Left lung (tissue), 10 donors: Measurements from ENCODE around the gene AQP2. TPM values are rescaled to one million over a fixed set of nuclear protein-coding genes. Genes with fewer than 3 reads are reported as not detected.
A peak's percentile ranks its signal among the peaks of the same experiment; 100 is the strongest.

Source experiments
- ATAC-seq: fragments of 200-7000 bp; cut with Tn5 transposase; one replicate; pipeline ENCODE4 v1.9.1; 2020; ENCODE audit warnings: moderate library complexity
- DNase-seq, 4 donors: peaks; one replicate each; pipeline ENCODE4 v3.0.0-alpha.2; 2013 to 2020
- H3K27ac ChIP-seq, 2 donors: fragments of 200-600 bp; sonication (generic) in 1 of 2; one replicate each; pipeline versions ENCODE4 v1.5.0 to v1.8.0; 2020 to 2021
- H3K27me3 ChIP-seq, 2 donors: fragments of 200-600 bp; sonication (generic) in 1 of 2; one replicate each; pipeline versions ENCODE4 v1.5.0 to v1.8.0; 2020 to 2021
- H3K36me3 ChIP-seq, 2 donors: fragments of 200-600 bp; sonication (generic) in 1 of 2; one replicate each; pipeline versions ENCODE4 v1.5.0 to v1.8.0; 2020 to 2021
- H3K4me1 ChIP-seq, 2 donors: fragments of 200-600 bp; one replicate each; pipeline ENCODE4 v1.8.0; 2021
- H3K4me3 ChIP-seq, 2 donors: fragments of 200-600 bp; sonication (generic) in 1 of 2; one replicate each; pipeline versions ENCODE4 v1.5.0 to v1.8.0; 2020 to 2021; ENCODE audit warnings: mild to moderate bottlenecking in 1 of 2
- H3K9me3 ChIP-seq, 2 donors: fragments of 200-600 bp; sonication (generic) in 1 of 2; one replicate each; pipeline versions ENCODE4 v1.5.0 to v1.8.0; 2020 to 2021
- intact Hi-C, 2 donors: fragments of 100-400 bp; cut with DNase I; formaldehyde crosslinking; loops; one replicate each; pipeline versions ENCODE4 v1.11.2 to v1.14.2; 2022
- polyA plus RNA-seq, 6 donors: library from polyadenylated mRNA; unstranded; fragments of 120-200 nt; gene quantifications; one replicate each; pipeline ENCODE4 v1.2.1, GENCODE V29; 2013; ENCODE audit not compliant: insufficient read length in 6 of 6
- total RNA-seq, 2 donors: library from RNA; stranded (reverse); fragmentation: NEBNext Ultra II Directional; extraction: Animal tissue kit (Norgen Biotek cat#: 25700); gene quantifications; one replicate each; pipeline ENCODE4 v1.2.1, GENCODE V29; 2021
- TF ChIP-seq, protein P1 (sequence below), 2 donors: fragments of 200-600 bp; sonication (generic) in 1 of 2; IDR thresholded peaks; one replicate each; pipeline versions ENCODE4 v1.5.0 to v1.8.0; 2021; ENCODE audit warnings: antibody characterized with exemption in 2 of 2
- donor health status: DM: no; HTN: yes; CAD: no.
- donor health status: DM: no; HTN: no; CAD: no.

AQP2 gene
- total and polyA plus RNA-seq, 8 donors, result 0.13 to 2.0 (median 0.42) TPM; not detected in 1

DNA sequence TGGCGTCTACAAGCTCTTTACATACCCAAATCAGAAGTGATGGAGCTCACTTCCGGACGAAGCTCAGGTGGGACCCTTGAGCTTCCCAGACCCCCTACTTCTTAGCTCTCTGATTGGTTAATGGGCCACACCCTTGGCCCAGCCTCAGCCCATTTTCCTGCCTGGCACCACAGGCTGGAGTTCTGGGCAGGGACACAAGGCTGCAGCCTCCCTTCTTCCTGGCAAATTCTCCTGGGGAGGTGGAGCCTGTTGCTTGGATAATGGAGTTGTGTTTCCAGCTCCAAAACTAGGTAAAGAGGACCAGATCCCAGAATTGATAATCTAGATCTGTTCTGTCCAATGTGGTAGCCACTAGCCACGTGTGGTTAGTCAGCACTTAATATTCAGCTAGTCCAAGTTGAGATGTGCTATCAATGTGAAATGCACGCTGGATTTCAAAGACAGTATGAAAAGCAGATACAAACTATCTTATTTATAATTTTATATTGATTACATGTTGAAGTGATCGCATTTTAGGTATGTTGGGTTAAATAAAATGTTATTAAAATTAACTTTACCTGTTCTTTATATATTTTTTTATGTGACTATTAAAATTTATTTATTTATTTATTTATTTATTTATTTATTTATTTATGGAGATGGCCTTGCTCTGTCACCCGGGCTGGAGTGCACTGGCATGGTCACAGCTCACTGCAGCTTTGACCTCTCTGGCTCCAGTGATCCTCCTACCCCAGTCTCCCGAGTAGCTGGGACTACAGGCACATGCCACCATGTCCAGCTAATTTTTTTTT, 34.2 kb upstream of the AQP2 start:
- TF ChIP-seq, protein P1, sequence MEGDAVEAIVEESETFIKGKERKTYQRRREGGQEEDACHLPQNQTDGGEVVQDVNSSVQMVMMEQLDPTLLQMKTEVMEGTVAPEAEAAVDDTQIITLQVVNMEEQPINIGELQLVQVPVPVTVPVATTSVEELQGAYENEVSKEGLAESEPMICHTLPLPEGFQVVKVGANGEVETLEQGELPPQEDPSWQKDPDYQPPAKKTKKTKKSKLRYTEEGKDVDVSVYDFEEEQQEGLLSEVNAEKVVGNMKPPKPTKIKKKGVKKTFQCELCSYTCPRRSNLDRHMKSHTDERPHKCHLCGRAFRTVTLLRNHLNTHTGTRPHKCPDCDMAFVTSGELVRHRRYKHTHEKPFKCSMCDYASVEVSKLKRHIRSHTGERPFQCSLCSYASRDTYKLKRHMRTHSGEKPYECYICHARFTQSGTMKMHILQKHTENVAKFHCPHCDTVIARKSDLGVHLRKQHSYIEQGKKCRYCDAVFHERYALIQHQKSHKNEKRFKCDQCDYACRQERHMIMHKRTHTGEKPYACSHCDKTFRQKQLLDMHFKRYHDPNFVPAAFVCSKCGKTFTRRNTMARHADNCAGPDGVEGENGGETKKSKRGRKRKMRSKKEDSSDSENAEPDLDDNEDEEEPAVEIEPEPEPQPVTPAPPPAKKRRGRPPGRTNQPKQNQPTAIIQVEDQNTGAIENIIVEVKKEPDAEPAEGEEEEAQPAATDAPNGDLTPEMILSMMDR (IDR thresholded peaks at IDR 0.05), result no peak
- Histone ChIP-seq H3K27me3 (peaks cover 0 to 13% of the 10 kb centered on the region in 2 donors), H3K9me3 (no peaks in the 10 kb centered on the region), H3K4me1 (peaks cover 0 to 8% of the 10 kb centered on the region in 2 donors), H3K4me3 (no peak overlapping the region), H3K36me3 (no peaks in the 10 kb centered on the region), H3K27ac (no peak overlapping the region)
- ATAC-seq (no peak), DNase-seq (peak in 1 of 4 donors; percentile 16)
- intact Hi-C loops, result no loop called here

DNA sequence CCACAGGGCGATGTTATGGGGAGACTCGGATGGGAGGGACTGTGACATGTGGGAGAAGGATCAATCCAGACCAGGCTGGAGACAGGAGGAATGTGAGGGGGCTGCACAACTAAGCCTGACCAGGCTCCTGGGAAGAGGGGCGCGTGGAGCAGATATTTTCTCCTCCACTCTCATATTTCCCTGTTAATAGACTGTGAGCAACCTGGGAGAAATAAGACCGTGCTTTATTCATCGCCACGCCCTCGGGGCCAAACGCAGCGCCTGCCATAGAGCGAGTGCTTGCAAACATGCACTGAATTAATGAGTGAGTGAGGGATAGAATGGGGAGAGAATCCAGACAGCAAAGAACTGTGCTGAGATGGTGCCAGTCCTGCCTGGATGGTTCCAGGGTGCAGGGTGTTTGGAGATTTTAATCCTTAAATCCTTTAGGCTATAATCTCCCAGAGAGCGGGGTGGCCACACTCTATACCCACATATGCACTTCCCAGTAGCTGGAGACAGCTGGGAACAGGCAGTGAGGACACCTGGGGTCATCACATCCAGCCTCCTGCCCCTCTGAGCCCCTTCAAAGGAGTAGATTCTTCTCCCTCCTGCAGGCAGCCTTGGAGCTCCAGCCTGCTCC, 33.3 kb upstream of the AQP2 start:
- no peak overlapping the region for H3K4me3 ChIP-seq
- H3K9me3 ChIP-seq, result no peaks in the 10 kb centered on the region
- no peak overlapping the region for H3K27ac ChIP-seq
- intact Hi-C loops, result no loop called here
- TF ChIP-seq, protein P1 (IDR thresholded peaks at IDR 0.05), result no peak
- no peaks in the 10 kb centered on the region for H3K36me3 ChIP-seq
- H3K27me3 ChIP-seq, result peaks cover 0 to 13% of the 10 kb centered on the region in 2 donors
- H3K4me1 ChIP-seq, result peaks cover 0 to 8% of the 10 kb centered on the region in 2 donors
- DNase-seq, result peak in 1 of 4 donors; percentile 41
- ATAC-seq, result no peak

GRCh38 chr12:49917788-49918173, 32.8 kb upstream of the AQP2 start:
- no peaks in the 10 kb centered on the region for H3K9me3 ChIP-seq
- H3K4me3 ChIP-seq, result no peak overlapping the region
- no peak for ATAC-seq
- H3K27ac ChIP-seq, result no peak overlapping the region
- peaks cover 0 to 8% of the 10 kb centered on the region in 2 donors for H3K4me1 ChIP-seq
- intact Hi-C loops, result no loop called here
- H3K27me3 ChIP-seq, result peaks cover 0 to 13% of the 10 kb centered on the region in 2 donors
- DNase-seq, result peak in 1 of 4 donors; percentile 21
- TF ChIP-seq, protein P1 (IDR thresholded peaks at IDR 0.05), result no peak
- no peaks in the 10 kb centered on the region for H3K36me3 ChIP-seq

DNA sequence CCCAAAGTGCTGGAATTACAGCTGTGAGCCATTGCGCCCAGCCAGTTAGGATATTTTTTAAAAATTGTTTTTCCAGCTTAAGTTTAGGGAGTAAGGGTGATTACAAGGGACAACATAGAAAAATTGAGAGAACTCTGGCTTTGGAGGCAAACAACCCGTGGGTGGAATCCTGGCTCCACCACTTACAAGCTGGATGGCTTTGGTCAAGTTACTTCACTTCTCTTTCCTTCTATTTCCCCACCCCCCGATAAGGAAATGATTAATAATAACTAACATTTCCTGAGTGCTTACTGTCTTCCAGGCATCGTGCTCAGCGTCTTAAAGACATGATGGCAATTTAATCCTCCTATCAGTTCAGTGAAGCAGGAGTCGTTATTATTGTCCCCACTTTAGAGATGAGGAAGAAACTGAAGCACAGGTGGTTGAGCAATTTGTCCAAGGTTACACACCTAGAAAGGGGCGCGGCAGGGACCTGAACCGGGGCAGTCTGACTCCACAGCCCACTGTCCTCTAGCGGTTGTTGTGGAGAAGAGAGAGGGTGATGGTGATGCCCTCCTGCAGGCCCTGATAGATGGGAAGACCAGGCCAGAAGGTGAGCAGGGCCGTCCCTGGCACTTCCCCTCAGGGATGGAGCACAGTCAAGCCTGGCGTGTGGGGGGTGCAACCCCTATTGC, 30.2 kb upstream of the AQP2 start:
- no peaks in the 10 kb centered on the region for H3K9me3 ChIP-seq

More for the DNA sequence above, 30.2 kb upstream of the AQP2 start:
- Histone ChIP-seq H3K27ac (no peak overlapping the region), H3K36me3 (no peaks in the 10 kb centered on the region), H3K27me3 (peaks cover 0 to 13% of the 10 kb centered on the region in 2 donors), H3K4me3 (no peak overlapping the region), H3K4me1 (peaks cover 0 to 8% of the 10 kb centered on the region in 2 donors)
- TF ChIP-seq, protein P1 (IDR thresholded peaks at IDR 0.05), result no peak
- no peak for ATAC-seq
- intact Hi-C loops, result no loop called here
- DNase-seq, result peak in 1 of 4 donors; percentile 42
